ENCODE measurements around the gene PLCXD1. TPM values are rescaled to one million over a fixed set of nuclear protein-coding genes. Genes with fewer than 3 reads are reported as not detected.
"Not testable (repeated sequence)": the region's sequence is repeated elsewhere in the genome, so short reads cannot be mapped to it uniquely, and the experiment has no call there.

Gene PLCXD1
- total RNA-seq, 1 donor from 2014 or later: 52.4 TPM

DNA sequence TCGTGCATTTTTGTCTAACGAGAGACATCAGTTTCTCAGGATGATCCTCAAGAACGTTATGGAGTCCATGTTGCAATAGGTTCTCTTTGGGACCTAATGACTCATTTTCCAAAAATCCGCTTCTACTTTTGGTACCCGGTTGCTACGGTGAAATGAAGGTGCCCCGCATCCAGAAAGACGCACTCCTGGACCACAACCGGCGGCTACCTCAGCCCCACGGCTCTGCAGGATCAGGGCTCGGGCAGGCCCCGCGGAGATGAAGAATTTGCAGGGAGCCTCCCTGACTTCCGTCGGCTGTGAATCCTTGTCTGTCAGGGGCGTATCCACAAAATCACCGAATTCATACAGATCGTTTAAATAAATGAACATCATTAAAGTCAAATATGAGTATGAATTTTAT, 21.8 kb downstream of the PLCXD1 start:
- no peaks in the 10 kb centered on the region for H3K4me1 Mint-ChIP-seq
- no peak for DNase-seq (ENCODE audit: low read depth, low spot score)
- TF ChIP-seq, protein P1, sequence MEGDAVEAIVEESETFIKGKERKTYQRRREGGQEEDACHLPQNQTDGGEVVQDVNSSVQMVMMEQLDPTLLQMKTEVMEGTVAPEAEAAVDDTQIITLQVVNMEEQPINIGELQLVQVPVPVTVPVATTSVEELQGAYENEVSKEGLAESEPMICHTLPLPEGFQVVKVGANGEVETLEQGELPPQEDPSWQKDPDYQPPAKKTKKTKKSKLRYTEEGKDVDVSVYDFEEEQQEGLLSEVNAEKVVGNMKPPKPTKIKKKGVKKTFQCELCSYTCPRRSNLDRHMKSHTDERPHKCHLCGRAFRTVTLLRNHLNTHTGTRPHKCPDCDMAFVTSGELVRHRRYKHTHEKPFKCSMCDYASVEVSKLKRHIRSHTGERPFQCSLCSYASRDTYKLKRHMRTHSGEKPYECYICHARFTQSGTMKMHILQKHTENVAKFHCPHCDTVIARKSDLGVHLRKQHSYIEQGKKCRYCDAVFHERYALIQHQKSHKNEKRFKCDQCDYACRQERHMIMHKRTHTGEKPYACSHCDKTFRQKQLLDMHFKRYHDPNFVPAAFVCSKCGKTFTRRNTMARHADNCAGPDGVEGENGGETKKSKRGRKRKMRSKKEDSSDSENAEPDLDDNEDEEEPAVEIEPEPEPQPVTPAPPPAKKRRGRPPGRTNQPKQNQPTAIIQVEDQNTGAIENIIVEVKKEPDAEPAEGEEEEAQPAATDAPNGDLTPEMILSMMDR (conservative IDR thresholded peaks at IDR 0.05): no peak
- no peaks in the 10 kb centered on the region for H3K9me3 Mint-ChIP-seq
- H3K36me3 Mint-ChIP-seq (ENCODE audit: low read depth): peaks cover 33% of the 10 kb centered on the region
- no peaks in the 10 kb centered on the region for H3K27me3 Mint-ChIP-seq (ENCODE audit: low read depth)
- H3K27ac Mint-ChIP-seq (ENCODE audit: unreplicated experiment): no peak overlapping the region
- no peak overlapping the region for H3K4me3 Mint-ChIP-seq

- H3K27ac Mint-ChIP-seq (ENCODE audit: unreplicated experiment); H3K4me1 Mint-ChIP-seq; H3K9me3 Mint-ChIP-seq; DNase-seq (ENCODE audit: low read depth, low spot score); H3K27me3 Mint-ChIP-seq (ENCODE audit: low read depth); H3K4me3 Mint-ChIP-seq: not testable (repeated sequence)
- H3K36me3 Mint-ChIP-seq (ENCODE audit: low read depth): peaks cover 30% of the 10 kb centered on the region
Measured at GRCh38 chrX:305781-306613, 24.8 kb downstream of the PLCXD1 start.

DNA sequence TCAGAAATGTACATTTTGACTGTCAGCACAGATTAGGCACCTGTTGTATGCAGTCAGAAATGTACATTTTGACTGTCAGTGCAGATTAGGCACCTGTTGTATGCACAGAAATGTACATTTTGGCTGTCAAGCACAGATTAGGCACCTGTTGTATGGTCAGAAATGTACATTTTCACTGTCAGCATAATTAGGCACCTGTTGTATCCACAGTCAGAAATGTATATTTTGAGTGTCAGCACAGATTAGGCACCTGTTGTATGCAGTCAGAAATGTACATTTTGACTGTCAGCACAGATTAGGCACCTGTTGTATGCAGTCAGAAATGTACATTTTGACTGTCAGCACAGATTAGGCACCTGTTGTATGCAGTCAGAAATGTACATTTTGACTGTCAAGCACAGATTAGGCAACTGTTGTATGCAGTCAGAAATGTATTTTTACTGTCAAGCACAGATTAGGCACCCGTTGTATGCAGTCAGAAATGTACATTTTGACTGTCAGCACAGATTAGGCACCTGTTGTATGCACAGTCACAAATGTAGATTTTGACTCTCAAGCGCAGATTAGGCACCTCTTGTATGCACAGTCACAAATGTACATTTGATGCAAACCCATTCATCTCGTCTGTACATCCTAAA, 25.6 kb downstream of the PLCXD1 start:
- H3K9me3 Mint-ChIP-seq; H3K27ac Mint-ChIP-seq (ENCODE audit: unreplicated experiment); H3K27me3 Mint-ChIP-seq (ENCODE audit: low read depth); DNase-seq (ENCODE audit: low read depth, low spot score); H3K4me1 Mint-ChIP-seq; H3K4me3 Mint-ChIP-seq: not testable (repeated sequence)
- peaks cover 27% of the 10 kb centered on the region for H3K36me3 Mint-ChIP-seq (ENCODE audit: low read depth)

DNA sequence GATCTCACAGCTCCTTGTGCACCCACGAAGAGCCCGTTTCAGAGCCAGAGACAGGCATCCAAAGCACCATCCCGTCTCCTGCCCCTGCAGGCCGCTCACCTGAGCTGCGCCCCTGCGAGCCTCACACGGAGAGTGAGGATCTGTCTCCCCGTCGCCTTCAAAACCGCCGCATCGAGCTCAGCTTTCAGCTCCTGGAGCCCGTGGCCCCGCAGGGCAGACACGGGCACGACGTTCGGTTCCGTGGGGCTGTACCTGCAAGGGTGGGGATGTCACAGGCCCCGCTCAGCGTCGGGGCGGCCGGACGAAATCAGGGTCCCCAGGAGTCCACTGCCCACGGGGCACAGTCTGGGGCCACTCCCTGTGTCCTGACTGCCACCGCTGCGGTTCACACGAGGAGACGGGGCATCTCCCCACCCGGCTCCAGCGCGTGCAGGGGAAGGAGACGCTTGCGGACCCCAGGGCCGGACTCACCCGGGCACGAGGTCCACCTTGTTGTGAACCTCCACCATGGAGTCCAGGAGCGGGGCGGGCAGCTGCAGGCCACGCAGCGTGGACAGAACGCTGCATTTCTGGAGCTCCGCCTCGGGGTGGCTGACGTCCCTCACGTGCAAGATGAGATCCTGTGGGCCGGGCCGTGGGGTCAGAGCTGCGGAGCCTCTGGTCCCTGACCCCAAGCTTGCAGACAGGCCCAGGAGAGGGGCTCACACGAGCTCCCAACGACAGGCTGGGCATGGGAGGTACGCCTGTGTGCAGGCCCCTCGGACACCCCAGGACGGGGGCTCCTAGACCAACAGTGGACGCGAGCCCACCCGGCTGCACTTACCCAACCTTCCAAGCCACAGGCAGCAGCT, 26.3 kb downstream of the PLCXD1 start:
- H3K4me1 Mint-ChIP-seq: no peaks in the 10 kb centered on the region
- H3K27ac Mint-ChIP-seq (ENCODE audit: unreplicated experiment): no peak overlapping the region
- no peak for DNase-seq (ENCODE audit: low read depth, low spot score)
- H3K27me3 Mint-ChIP-seq (ENCODE audit: low read depth): peaks cover 3% of the 10 kb centered on the region
- H3K36me3 Mint-ChIP-seq (ENCODE audit: low read depth): peaks cover 27% of the 10 kb centered on the region
- TF ChIP-seq, protein P1 (conservative IDR thresholded peaks at IDR 0.05): no peak
- H3K9me3 Mint-ChIP-seq: no peaks in the 10 kb centered on the region
- no peak overlapping the region for H3K4me3 Mint-ChIP-seq

DNA sequence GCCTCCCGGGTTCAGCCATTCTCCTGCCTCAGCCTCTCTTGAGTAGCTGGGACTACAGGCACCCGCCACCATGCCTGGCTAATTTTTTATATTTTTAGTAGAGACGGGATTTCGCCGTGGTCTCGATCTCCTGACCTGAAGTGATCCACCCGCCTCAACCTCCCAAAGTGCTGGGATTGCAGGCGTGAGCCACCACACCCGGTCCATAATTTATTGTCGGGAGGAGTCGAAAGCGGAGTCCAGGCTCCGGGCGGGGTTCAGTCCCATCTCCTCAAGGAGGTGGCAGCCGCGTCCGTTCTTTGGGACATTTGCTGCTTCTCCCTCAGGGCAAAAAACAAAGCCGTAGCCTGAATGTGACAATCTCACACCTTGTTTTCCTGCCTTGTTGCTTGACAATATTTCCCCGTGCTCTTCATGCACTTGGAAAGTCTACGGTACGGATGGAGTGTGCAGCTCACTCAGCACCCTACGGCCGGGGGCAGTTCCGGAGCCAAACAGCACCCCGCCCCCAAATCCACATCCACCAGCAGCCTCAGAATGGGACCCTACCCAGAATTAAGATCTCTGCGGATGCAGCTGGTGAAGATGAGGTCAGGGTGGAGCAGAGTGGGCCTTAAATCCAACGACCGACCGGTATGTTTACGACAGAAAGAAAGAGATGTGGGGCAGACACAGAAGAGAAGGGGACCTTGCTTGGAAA, 27.8 kb downstream of the PLCXD1 start:
- Mint-ChIP-seq H3K36me3 (ENCODE audit: low read depth) (peaks cover 24% of the 10 kb centered on the region), H3K9me3 (no peaks in the 10 kb centered on the region), H3K4me1 (no peaks in the 10 kb centered on the region), H3K4me3 (no peak overlapping the region), H3K27me3 (ENCODE audit: low read depth) (peaks cover 3% of the 10 kb centered on the region), H3K27ac (ENCODE audit: unreplicated experiment) (no peak overlapping the region)
- no peak for DNase-seq (ENCODE audit: low read depth, low spot score)
- TF ChIP-seq, protein P1 (conservative IDR thresholded peaks at IDR 0.05): no peak

GRCh38 chrX:310621-311155, 29.5 kb downstream of the PLCXD1 start:
- H3K4me1 Mint-ChIP-seq: no peaks in the 10 kb centered on the region
- H3K4me3 Mint-ChIP-seq: no peak overlapping the region
- no peaks in the 10 kb centered on the region for H3K9me3 Mint-ChIP-seq
- TF ChIP-seq, protein P1 (conservative IDR thresholded peaks at IDR 0.05): no peak
- peaks cover 24% of the 10 kb centered on the region for H3K36me3 Mint-ChIP-seq (ENCODE audit: low read depth)
- peaks cover 3% of the 10 kb centered on the region for H3K27me3 Mint-ChIP-seq (ENCODE audit: low read depth)
- no peak overlapping the region for H3K27ac Mint-ChIP-seq (ENCODE audit: unreplicated experiment)
- no peak for DNase-seq (ENCODE audit: low read depth, low spot score)

Measured in neural crest cell (in vitro differentiated cells).